ENCODE measurements around the gene RIPOR3.
"Not testable (repeated sequence)": the region's sequence is repeated elsewhere in the genome, so short reads cannot be mapped to it uniquely, and the experiment has no call there.

The RIPOR3 gene

DNA sequence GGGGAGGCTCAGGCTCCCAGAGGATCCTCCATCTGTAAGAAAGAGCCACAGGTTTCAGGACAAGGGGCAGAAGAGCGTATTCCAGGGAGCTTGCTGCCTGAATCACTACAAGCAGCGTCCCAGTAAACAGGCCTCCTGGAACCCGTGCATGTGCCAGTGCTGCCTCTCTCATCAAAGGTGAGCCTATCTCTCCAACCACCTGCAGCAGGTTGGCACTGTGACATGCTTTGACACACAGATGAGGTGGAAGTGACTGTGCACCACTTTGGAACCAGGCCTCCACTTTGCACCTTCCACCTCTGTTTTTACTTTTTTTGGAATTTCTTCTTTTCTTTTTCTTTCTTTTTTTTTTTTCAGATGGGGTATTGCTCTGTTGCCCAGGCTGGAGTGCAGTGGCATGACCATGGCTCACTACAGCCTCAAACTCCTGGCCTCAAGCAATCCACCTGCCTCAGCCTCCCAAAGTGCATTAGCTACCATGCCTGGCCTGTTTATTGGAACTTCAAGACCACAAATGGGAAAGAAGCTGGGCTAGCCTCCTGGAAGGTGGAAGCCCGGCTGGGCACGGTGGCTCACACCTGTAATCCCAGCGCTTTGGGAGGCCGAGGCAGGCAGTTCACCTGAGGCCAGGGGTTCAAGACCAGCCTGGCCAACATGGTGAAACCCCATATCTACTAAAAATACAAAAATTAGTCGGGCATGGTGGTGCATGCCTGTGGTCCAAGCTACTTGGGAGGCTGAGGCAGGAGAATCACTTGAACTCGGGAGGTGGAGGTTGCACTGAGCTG, 12.5 kb upstream of the RIPOR3 start:
- DNase-seq (ENCODE audit: low spot score) = not testable (repeated sequence)

- DNase-seq (ENCODE audit: low spot score) = no peak
Observed at GRCh38 chr20:50701041-50701963, 10.0 kb upstream of the RIPOR3 start.

- no peak for DNase-seq (ENCODE audit: low spot score)
Observed at GRCh38 chr20:50699688-50700087, 8.3 kb upstream of the RIPOR3 start.

DNA sequence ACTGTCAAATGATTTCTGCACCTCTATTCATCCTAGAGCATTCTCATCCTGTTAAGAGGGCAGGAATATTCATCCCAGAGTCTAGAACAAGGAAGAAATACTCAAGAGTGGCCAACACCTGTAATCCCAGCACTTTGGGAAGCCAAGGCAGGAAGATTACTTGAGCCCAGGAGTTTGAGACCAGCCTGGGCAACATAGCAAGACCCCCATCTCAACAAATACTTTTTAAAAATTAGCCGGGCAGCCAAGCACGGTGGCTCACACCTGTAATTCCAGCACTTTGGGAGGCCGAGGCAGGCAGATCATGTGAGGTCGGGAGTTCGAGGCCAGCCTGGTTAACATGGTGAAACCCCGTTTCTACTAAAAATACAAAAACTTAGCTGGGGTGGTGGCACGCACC, 6.9 kb upstream of the RIPOR3 start:
- not testable (repeated sequence) for DNase-seq (ENCODE audit: low spot score)

- DNase-seq (ENCODE audit: low spot score) = no peak
Observed at GRCh38 chr20:50695135-50695872, 4.0 kb upstream of the RIPOR3 start.

- DNase-seq (ENCODE audit: low spot score) = peak; percentile 19
Observed at GRCh38 chr20:50694379-50695134, 3.2 kb upstream of the RIPOR3 start.

DNA sequence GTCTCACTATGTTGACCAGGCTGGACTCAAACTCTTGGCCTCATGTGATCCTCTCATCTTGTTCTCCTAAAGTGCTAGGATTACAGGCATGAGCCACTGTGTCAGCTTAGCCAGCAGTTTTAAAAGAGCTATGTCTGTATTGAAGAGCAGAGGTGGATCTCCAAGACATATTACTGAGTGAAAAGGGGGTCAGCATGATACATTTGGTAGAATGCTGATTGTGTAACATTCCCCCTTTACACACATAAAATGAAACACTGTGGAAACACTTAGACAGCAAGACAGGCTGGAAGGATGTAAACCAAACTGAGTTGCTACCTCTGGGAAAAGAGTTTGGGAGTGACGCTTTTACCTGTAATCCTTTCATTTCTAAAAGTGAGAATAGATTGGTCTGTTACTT, 1.7 kb upstream of the RIPOR3 start:
- DNase-seq (ENCODE audit: low spot score) = no peak

DNA sequence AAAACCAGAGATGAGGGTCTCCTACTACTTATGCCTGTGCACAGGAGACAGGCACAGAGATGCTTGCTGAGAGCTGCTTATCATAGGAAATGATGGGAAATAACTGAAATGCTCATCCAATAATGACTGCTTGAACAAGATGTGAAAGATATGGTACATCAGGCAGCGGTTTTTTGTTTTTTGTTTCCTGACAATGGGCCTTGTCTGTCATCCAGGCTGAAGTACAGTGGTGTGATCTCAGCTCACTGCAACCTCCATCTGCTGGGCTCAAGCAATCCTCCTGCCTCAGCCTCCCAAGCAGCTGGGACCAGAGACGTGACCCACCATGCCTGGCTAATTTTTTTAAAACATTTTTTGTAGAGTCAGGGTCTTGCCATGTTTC, 1.2 kb upstream of the RIPOR3 start:
- DNase-seq (ENCODE audit: low spot score) = no peak

GRCh38 chr20:50691573-50692551, 520 bp upstream of the RIPOR3 start:
- DNase-seq (ENCODE audit: low spot score) = no peak

- DNase-seq (ENCODE audit: low spot score) = no peak
Observed at GRCh38 chr20:50689864-50690649, 1.3 kb downstream of the RIPOR3 start.

- DNase-seq (ENCODE audit: low spot score) = no peak
Observed at GRCh38 chr20:50688256-50688975, 2.9 kb downstream of the RIPOR3 start.

DNA sequence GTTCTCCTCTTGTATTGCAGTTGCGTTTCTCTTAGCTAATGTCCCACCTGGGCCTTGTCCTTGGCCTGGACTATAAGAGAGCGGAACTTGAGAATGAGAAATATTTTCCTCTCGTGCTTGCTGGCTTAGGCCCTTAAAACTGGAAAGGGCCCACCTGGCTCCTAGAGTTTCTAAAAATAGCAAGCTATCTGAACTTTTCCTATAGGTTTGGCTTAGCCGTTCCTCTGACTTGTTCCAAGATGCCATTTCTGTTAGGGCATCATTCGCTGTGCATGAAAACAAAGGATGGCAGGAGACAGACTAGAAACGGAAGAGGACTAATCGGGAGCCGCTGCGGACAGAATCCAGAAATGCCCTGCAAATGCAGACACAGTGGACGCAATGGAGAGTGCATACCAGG, 4.5 kb downstream of the RIPOR3 start:
- DNase-seq (ENCODE audit: low spot score) = no peak

DNA sequence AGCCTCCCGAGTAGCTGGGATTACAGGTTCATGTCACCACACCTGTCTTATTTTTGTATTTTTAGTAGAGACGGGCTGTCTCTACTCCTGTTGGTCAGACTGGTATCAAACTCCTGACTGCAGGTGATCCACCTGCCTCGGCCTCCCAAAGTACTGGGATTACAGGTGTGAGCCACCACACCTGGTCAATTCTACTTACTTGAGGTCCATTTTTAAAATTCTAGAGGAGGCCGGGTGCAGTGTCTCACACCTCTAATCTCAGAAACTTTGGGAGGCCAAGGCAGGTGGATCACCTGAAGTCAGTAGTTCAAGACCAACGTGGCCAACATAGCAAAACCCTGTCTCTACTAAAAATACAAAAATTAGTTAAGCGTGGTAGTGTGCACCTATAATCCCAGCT, 7.8 kb downstream of the RIPOR3 start:
- DNase-seq (ENCODE audit: low spot score) = no peak

GRCh38 chr20:50682947-50683530, 8.3 kb downstream of the RIPOR3 start:
- DNase-seq (ENCODE audit: low spot score) = no peak

DNA sequence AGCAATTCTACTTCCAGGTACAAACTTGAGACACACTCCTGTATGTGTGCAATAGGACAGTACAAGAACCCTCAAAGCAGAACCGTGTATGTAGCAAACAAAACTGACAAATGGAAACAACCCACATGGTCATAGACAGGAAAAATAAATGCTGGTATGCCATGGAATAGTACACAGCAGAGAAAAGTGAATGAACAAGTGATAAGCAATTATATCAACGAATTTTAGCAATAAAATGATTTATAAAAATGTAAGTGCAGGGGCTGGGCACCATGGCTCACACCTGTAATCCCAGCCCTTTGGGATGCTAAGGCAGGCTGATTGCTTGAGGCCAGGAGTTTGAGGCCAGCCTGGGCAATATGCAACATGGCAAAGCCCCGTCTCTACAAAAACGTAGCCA, 9.3 kb downstream of the RIPOR3 start:
- DNase-seq (ENCODE audit: low spot score) = no peak

- no peak for DNase-seq (ENCODE audit: low spot score)
Observed at GRCh38 chr20:50681359-50682064, 9.8 kb downstream of the RIPOR3 start.

- DNase-seq (ENCODE audit: low spot score) = no peak
Observed at GRCh38 chr20:50680105-50680960, 11.0 kb downstream of the RIPOR3 start.

Measured in RKO (cell line).